GM18526 (cell line): ENCODE data around the gene SND1.
A peak's percentile ranks its signal among the peaks of the same experiment; 100 is the strongest.

Experiments
- POLR2A ChIP-seq: IDR thresholded peaks from 3 replicates; pipeline ENCODE4 v1.6.1; 2011; ENCODE audit not compliant: insufficient read length; ENCODE audit errors: extremely low read depth

Gene SND1

DNA sequence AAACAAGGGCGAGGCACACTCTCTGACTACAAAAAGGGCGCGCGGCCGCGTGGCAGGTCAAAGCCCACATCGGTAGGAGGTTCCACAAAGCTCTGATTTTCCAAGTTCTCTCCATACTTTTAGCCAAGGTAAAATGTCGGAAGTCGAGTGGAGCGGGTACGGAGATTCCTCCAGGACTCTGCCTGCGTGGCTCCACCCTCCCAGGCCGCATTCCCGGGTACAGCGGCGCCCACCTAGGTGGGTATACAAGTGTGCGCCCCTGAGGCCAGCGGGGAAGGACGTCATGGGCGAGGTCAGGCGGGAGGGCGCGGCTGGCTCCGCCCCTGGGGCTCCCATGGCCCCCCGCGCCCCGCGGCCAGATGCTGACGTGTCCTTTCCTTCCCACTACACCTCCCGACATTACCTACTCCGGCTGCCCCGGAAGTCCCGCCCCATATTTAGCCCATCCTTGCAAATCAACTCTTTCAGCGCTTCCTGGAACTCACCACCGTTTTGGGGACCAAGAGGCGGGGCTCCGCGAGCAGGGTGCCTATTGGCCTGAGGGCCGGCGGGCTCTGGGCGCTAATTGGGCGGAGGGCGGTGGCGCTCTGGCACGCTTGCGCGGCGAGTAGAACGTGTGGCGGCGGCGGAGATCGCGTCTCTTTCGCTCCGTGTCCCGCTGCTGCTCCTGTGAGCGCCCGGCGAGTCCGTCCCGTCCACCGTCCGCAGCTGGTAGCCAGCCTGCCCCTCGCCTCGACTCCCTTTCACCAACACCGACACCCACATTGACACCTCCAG, at the start of gene SND1:
SND1 (plus strand) TSS at position 639 of the 777 bp plus-strand sequence. CDS start 180 bp downstream, outside the sequence.
- TF ChIP-seq POLR2A: peak; percentile 87

DNA sequence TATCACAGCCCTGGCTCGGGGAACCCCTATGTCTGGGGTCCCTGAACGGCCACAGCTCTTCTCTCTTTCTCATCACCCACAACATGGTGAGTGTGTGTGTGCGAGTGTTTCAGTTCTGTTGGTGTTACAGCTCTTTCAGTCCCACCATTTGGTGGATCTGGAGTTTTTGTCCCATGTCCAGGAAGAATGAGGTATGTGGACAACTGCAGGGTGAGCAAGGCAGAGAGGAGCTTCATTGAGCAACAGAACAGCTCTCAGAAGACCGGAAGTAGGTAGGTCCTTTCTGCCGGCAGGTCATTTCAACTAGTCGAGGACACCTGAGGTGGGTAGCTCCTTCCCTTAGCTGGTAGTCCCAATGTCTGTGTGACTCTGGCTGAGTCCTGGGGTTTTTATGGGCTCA, 43.5 kb upstream of the SND1 start:
- TF ChIP-seq POLR2A: no peak

DNA sequence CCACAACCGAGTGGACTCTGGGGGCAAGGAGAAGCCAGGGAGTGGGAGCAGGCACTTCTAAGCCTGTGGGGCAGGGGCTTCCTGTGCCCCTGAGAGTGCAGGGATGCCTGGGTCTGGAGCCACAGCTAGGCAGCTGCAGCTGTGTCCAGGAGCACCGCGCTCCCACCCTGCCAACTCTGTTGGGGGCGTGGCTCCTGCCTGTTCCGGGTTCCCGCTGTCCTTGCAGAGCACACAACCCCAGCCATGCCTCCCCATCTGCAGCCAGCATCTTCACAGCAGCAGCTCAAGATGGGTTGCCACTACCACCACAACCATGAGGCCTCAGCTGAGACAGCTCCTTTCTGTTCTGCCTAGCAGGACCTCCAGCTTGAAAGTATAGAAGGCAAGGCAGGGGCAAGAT, 42.7 kb upstream of the SND1 start:
- no peak for TF ChIP-seq POLR2A

DNA sequence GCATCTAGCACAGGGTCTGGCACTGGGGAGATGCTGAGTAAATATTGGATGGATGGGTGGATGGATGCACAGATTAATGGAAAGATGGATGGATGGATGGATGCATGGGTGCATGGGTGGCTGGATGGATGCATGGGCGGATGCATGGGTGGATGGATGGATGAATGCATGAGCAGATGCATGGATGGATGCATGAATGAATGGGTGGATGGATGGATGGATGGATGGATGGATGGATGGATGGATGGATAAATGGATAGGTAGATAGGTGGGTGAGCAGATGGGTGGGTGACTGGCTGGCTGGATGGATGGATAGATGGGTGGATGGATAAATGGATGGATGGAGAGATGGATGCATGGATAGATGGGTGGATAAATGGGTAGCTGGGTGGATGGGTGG, 39.7 kb upstream of the SND1 start:
- no peak for TF ChIP-seq POLR2A

DNA sequence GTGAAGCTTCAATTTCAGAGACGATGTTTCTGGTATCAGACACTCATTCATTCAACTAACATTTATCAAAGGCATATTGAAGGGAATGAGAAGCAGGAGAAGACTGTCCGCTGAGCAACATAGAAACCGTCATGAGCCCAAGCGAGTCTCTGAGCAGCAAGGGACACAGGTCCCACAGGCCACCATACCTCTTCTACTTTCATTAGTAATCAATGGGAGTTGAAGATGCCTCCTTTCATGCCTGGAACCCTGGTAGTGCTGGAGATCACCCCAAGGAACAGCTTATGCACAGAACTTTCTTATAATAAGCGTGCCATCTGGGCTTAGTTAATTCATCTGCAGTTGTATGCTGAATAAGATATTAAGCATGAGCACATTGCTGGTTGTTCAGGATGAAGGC, 35.3 kb upstream of the SND1 start:
- no peak for TF ChIP-seq POLR2A

DNA sequence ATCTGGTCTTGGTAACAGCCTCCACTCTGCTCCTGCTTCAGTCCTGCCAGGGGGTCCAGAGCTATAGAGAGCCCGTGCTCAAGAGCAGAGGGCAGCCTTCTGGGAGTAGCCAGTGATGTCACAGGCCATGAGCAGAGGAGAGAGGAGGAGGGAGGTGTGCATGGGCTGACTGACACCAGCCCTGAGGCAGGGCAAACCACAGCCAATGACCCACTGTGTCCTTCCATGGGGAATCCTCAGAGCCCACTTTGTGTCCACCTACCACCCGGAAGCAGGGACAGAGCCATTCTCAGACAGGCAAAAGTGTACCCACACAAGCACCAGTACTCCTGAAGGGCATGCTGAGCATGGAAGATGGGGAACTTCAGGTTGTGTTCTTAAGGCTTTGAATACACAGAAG, 34.0 kb upstream of the SND1 start, which contains the start of gene PAX4:
PAX4 (minus strand) TSS at position 101 of the 400 bp plus-strand sequence. CDS start 2,214 bp downstream, outside the sequence.
- no peak for TF ChIP-seq POLR2A

DNA sequence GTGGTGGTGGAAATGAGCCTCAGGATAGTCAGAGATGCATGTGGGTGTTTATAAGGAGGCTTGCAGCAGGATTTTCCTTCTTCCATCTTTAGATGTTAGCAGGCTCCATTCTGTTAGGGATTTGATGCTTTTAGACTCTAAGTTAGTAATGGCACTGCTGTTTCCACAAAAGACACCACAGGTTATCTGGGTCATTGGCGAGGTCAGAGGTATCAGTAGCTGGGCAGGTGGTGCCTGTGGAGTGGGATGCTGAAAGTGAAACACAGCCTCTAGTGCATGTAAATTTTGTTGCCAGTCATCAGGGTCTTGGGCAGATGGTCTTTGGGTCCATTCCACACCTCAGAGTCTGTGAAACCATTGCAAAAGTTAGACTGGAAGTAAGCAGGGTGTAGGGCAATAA, 33.2 kb upstream of the SND1 start:
- no peak for TF ChIP-seq POLR2A

DNA sequence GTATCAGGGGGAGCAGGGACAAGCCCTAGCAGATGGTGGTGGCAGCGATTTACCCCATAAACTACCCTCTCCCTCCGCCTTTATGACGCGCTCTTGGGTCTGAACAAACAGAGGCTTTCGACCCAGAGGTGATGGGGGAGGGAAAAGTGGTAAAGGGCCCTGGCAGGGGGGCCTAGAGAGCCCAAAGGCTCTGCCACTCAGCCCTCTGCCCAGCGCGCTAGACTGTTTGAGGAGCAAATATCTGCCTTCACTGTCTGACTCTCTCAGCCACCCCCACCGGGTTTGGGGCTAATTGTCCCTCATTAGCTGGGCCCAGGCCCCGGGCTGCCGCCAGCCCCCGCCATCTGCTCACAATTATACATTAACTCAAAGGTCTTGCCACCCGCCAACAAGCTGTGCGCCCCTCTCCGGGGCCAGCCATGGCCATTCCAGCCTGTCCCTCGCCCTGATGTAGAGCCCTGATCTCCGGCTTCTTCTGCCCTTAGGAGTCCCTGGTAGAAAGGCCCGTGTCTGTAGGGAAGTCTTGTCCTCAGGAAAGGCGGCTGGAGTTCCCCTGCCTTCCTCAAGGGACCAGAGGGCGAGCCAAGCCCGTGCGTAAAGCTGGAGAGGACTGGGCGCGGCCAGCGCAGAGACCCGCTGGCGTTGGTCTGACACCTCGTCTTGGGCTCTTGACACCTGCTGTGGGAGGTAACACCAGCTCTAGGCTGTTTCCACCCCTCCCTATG, 32.2 kb upstream of the SND1 start:
- TF ChIP-seq POLR2A: no peak

DNA sequence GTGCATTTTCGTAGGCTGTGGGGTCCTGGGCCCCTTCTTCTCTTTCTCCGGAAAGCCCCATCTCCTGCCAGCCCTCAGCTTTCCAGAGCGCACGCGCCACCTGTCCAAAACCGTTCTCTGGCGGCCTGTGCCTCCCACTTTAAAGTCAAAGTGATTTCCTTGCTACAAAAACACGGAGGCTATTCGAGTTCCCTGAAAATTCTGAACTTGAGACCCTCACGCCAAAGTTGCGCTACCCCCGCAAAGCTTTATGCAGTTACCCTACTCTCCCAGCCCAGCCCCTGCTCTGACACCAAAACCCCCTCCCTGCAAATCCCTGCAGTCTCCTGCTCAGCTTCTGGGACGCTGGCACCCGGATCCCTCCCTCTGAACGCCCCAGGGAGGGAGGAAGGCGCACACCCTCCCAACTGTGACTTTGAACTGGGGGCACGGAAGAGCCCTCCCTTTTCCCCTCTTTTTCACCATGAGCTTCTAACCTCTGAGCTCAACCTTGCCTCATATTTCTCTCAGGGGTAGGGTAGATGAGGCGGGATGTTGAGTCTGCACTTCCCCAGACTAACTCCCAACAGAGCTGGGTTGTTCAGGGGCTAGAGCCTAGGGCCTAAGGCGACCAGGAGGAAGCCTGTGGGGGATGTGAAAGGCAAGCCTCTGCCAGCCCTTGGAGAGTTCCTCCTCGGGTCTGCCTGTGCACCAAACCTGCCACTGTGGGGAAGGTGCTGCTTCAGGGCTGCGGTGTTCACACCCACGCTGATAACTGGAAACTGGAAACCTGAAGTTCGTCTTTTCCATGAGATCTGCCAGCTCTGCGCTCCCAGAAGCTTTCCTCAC, 31.4 kb upstream of the SND1 start:
- TF ChIP-seq POLR2A: no peak

DNA sequence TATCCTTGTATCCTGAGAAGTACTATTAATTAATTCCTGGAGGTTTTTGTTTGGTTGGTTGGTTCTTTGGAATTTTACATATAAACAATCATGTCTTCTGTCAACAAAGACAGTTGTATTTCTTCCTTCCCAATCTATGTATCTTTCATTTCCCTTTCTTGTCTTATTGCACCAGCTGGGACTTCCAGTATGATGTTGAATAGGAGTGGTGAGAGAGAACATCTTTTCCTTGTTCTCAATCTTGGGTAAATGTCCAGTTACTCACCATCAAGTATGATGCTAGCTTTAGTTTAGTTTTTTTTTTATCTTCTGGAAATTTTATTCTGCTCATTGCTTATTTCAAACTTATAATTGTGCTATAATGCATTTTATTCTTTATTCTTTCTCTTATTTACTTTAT, 26.7 kb upstream of the SND1 start:
- no peak for TF ChIP-seq POLR2A

DNA sequence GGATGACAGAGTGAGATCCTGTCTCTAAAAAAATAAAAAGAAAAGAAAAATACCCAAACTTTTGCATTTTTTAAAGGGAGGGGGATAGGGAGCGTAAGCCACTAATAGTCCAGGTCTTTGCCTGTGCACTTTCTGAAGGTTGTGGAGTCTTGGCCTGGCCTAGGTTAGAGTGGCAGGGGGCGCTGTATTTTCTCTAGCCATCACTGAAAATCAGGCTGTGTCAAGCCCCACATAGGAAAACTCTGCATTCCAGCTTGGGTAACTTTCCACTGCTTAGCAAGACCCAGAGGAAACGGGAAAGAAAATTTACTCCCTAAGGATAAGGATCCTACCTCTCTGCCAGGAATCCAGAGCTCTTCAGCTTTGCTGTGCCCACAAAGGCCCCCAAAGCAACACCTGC, 23.5 kb upstream of the SND1 start:
- TF ChIP-seq POLR2A: no peak

DNA sequence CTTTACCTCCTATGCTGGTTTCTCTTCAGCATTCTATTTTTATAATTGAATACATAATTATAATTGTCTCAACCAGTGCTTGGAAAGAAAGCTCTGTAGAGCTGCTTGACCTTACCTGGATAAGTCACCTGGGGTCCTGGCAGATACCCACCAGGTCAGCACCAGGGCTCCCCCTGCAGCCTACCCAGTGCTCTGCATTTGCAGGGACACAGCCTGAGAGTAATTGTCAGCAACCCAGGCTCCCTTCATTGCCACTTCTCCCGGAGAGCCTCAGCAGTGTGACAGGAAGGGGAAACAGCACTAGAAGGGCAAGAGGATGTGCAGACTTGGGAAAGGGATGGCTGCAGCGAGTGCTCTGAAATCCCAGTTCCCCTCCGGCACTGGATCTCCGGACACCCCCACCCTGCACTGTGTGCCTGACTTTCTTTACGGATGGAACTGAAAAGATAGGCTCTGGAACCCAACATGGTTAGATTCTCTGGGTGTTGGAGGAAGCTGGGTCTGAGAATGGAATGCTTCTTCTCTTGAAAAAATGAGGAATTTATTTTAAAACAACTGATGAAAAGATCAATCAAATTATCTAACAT, 22.6 kb upstream of the SND1 start:
- TF ChIP-seq POLR2A: no peak

DNA sequence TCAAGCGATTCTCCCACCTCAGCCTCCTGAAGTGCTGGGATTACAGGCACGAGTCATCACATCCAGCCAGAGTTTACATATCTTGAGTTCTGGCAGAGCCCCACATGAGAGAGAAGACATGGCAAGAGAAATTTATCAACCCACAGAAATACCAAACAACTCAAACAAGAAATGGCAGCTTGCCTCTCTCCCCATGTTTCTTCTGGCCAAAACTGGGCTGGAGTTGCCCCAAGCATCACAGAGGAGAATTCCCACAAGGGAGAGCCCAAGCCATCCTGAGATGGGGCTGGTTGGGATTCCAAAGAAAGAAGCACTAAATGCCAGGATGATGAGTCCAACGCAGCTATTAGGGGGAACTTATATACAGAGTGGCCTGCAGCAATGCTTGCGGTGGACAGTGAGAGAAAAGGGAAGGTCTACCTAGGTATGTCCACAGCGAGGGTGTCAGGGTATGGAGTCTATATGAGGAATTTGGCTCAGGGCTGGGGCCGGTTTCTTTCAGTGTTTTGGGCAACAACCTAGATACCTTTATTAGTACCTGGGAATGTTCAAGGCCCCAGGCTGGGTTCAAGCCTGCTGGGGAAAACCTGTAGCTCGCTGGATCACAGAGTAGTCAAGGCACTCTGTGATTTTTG, 19.6 kb upstream of the SND1 start:
- TF ChIP-seq POLR2A: no peak

DNA sequence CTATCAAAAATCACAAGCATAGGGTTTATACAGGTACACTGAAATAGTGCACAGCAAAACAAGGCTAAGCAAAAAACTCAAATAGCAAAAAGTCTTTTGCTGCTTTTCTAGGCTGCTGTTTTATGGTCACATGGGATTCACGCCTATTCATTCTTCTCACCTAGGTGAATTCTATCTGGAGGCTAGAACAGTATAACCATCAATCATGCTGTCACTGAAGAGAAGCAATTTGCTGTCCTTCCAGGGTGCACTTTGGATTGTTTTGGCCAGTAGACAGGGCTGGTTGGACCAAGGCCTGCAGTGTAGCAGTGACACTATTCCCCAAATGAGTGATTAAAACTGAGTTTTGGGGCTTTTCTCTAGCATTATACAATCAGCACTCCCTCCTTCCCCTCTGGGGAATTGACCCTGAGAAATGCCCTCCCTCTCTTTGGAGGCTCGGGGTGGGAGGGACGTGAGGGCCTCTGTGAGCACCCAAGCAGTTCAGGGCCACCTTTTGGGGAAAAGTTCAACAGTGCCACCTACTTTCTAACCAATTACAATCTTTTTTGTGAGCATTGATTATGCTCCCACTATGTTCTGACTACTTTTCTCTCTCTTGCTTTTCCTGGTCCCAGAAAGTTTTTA, 16.2 kb upstream of the SND1 start:
- no peak for TF ChIP-seq POLR2A
